Karpas-422 (cell line): Measurements from ENCODE around the gene CES3. TPM values are rescaled to one million over a fixed set of nuclear protein-coding genes. Genes with fewer than 3 reads are reported as not detected.
"Not testable (repeated sequence)": the region's sequence is repeated elsewhere in the genome, so short reads cannot be mapped to it uniquely, and the experiment has no call there.

Experiments
- DNase-seq: peaks from one replicate; pipeline ENCODE4 v3.0.0-alpha.2; 2015
- H2AFZ ChIP-seq: fragments of 200-600 bp; sonication (generic); 2 replicates; pipeline ENCODE4 v1.6.1; 2014; ENCODE audit warnings: antibody characterized with exemption, low read length, mixed read lengths
- H3K27ac ChIP-seq: fragments of 200-600 bp; sonication (generic); 2 replicates; pipeline ENCODE4 v1.5.1; 2014; ENCODE audit warnings: mild to moderate bottlenecking, low read length, moderate library complexity
- H3K27me3 ChIP-seq: fragments of 200-600 bp; sonication (generic); 2 replicates; pipeline ENCODE4 v1.6.1; 2014; ENCODE audit warnings: low read length, mixed read lengths
- H3K36me3 ChIP-seq: fragments of 200-600 bp; sonication (generic); 2 replicates; pipeline ENCODE4 v1.6.1; 2014; ENCODE audit warnings: low read length, mixed read lengths; ENCODE audit not compliant: insufficient read depth
- H3K4me1 ChIP-seq: fragments of 200-600 bp; sonication (generic); 2 replicates; pipeline ENCODE4 v1.6.1; 2014; ENCODE audit warnings: mild to moderate bottlenecking, low read length, mixed read lengths
- H3K4me2 ChIP-seq: fragments of 200-600 bp; sonication (generic); 2 replicates; pipeline ENCODE4 v1.6.1; 2014; ENCODE audit warnings: low read length, low read depth, mild to moderate bottlenecking; ENCODE audit not compliant: poor library complexity, severe bottlenecking
- H3K4me3 ChIP-seq: fragments of 200-600 bp; sonication (generic); 2 replicates; pipeline ENCODE4 v1.5.1; 2014; ENCODE audit warnings: mild to moderate bottlenecking, antibody characterized with exemption, low read length, mixed read lengths
- H3K79me2 ChIP-seq: fragments of 200-600 bp; sonication (generic); 2 replicates; pipeline ENCODE4 v1.6.1; 2014; ENCODE audit warnings: mild to moderate bottlenecking, low read length, mixed read lengths
- H3K9ac ChIP-seq: fragments of 200-600 bp; sonication (generic); 2 replicates; pipeline ENCODE4 v1.6.0; 2014; ENCODE audit warnings: low read length
- H3K9me2 ChIP-seq: fragments of 200-600 bp; sonication (generic), shearing (Covaris generic); replicated peaks from 2 replicates; pipeline ENCODE4 v1.6.0; 2014; ENCODE audit warnings: mild to moderate bottlenecking, low read length, moderate library complexity; ENCODE audit not compliant: insufficient read depth
- H3K9me3 ChIP-seq: fragments of 300-700, 200-600 bp; sonication (generic); 2 replicates; pipeline ENCODE4 v1.6.1; 2014; ENCODE audit warnings: low read length, mixed read lengths
- H4K20me1 ChIP-seq: fragments of 200-600 bp; sonication (generic); 2 replicates; pipeline ENCODE4 v1.6.1; 2014; ENCODE audit warnings: mild to moderate bottlenecking, antibody characterized with exemption, low read length, low read depth; ENCODE audit not compliant: insufficient read depth
- total RNA-seq: library from RNA; depleted of rRNA; stranded (reverse); fragments of >200 nt; shearing (Covaris generic); gene quantifications from 2 replicates; pipeline ENCODE4 v1.2.3, GENCODE V29; 2014; ENCODE audit warnings: low replicate concordance

Gene CES3
- total RNA-seq, 1 experiment from 2014 or later: 20.9 TPM

GRCh38 chr16:66930189-66930588, 30.9 kb upstream of the CES3 start:
- 0 out of 2 replicates have a peak, but pooled peaks cover 9% of the 10 kb centered on the region for H3K36me3 ChIP-seq
- peak; percentile 39 for DNase-seq
- H3K9me2 ChIP-seq: no peaks in the 10 kb centered on the region
- H3K4me1 ChIP-seq: peaks cover 25% of the 10 kb centered on the region
- H3K9me3 ChIP-seq: no peaks in the 10 kb centered on the region
- H3K27me3 ChIP-seq: no peaks in the 10 kb centered on the region
- H3K27ac ChIP-seq: no peak overlapping the region
- H3K4me3 ChIP-seq: no peak overlapping the region
- peaks cover 12% of the 10 kb centered on the region; the same call in 1 of the 2 replicates for H4K20me1 ChIP-seq
- no peak overlapping the region for H3K4me2 ChIP-seq
- no peak overlapping the region for H2AFZ ChIP-seq
- H3K79me2 ChIP-seq: peaks cover 28% of the 10 kb centered on the region
- no peak overlapping the region for H3K9ac ChIP-seq

- no peak overlapping the region for H3K4me2 ChIP-seq
- no peak overlapping the region for H2AFZ ChIP-seq
- H3K27me3 ChIP-seq: no peaks in the 10 kb centered on the region
- no peak for DNase-seq
- H3K9ac ChIP-seq: no peak overlapping the region
- no peaks in the 10 kb centered on the region for H3K9me3 ChIP-seq
- peaks cover 33% of the 10 kb centered on the region for H3K4me1 ChIP-seq
- no peak overlapping the region for H3K4me3 ChIP-seq
- no peaks in the 10 kb centered on the region for H3K9me2 ChIP-seq
- H4K20me1 ChIP-seq: peaks cover 12% of the 10 kb centered on the region; the same call in 1 of the 2 replicates
- H3K36me3 ChIP-seq: 0 out of 2 replicates have a peak, but pooled peaks cover 9% of the 10 kb centered on the region
- no peak overlapping the region for H3K27ac ChIP-seq
- peaks cover 42% of the 10 kb centered on the region for H3K79me2 ChIP-seq
These were observed 29.4 kb upstream of the CES3 start for GRCh38 chr16:66931665-66932064.

- H3K4me2 ChIP-seq: no peak overlapping the region
- H3K4me1 ChIP-seq: peaks cover 29% of the 10 kb centered on the region
- no peaks in the 10 kb centered on the region for H3K27me3 ChIP-seq
- no peak overlapping the region for H3K27ac ChIP-seq
- H3K9me3 ChIP-seq: no peaks in the 10 kb centered on the region
- H2AFZ ChIP-seq: no peak overlapping the region
- H3K9me2 ChIP-seq: no peaks in the 10 kb centered on the region
- no peak for DNase-seq
- H3K36me3 ChIP-seq: 0 out of 2 replicates have a peak, but pooled peaks cover 9% of the 10 kb centered on the region
- no peak overlapping the region for H3K9ac ChIP-seq
- H3K79me2 ChIP-seq: peaks cover 42% of the 10 kb centered on the region
- peaks cover 12% of the 10 kb centered on the region; the same call in 1 of the 2 replicates for H4K20me1 ChIP-seq
- H3K4me3 ChIP-seq: no peak overlapping the region
These were observed 29.0 kb upstream of the CES3 start for GRCh38 chr16:66932076-66932475.

- no peaks in the 10 kb centered on the region for H3K27me3 ChIP-seq
- peaks cover 25% of the 10 kb centered on the region for H3K4me1 ChIP-seq
- H3K4me3 ChIP-seq: peak overlapping the region; percentile 100
- no peak for DNase-seq
- peak overlapping the region; percentile 42; the same call in 1 of the 2 replicates for H3K27ac ChIP-seq
- H3K79me2 ChIP-seq: peaks cover 42% of the 10 kb centered on the region
- 0 out of 2 replicates have a peak overlapping the region, but pooled peaks have one; percentile 57 for H2AFZ ChIP-seq
- peak overlapping the region; percentile 96 for H3K4me2 ChIP-seq
- no peaks in the 10 kb centered on the region for H3K9me2 ChIP-seq
- peak overlapping the region; percentile 93 for H3K9ac ChIP-seq
- 0 out of 2 replicates have a peak, but pooled peaks cover 9% of the 10 kb centered on the region for H3K36me3 ChIP-seq
- H4K20me1 ChIP-seq: peaks cover 12% of the 10 kb centered on the region; the same call in 1 of the 2 replicates
- no peaks in the 10 kb centered on the region for H3K9me3 ChIP-seq
These were observed 27.3 kb upstream of the CES3 start for GRCh38 chr16:66933776-66934137.

GRCh38 chr16:66934138-66934838, 26.8 kb upstream of the CES3 start, which contains the start of gene CIAO2B:
Gene CIAO2B, minus strand, starts transcription at chr16:66934402. Its CDS starts 38 bp downstream, at chr16:66934364.
- Histone ChIP-seq H3K9ac (peak within 1 kb of the TSS; percentile 93), H3K9me2 (no peaks in the 10 kb centered on the region), H3K4me1 (peaks cover 25% of the 10 kb centered on the region), H3K36me3 (0 out of 2 replicates have a peak, but pooled peaks cover 12% of the 10 kb centered on the region), H3K9me3 (no peaks in the 10 kb centered on the region), H3K4me2 (peak within 1 kb of the TSS; percentile 96), H3K27ac (peak within 1 kb of the TSS; percentile 48; the same call in 1 of the 2 replicates), H3K27me3 (no peaks in the 10 kb centered on the region), H3K4me3 (peak within 1 kb of the TSS; percentile 100), H3K79me2 (peaks cover 42% of the 10 kb centered on the region), H4K20me1 (peaks cover 12% of the 10 kb centered on the region; the same call in 1 of the 2 replicates), H2AFZ (0 out of 2 replicates have a peak within 1 kb of the TSS, but pooled peaks have one; percentile 57)
- peak; percentile 96 for DNase-seq

GRCh38 chr16:66934839-66935313, 26.2 kb upstream of the CES3 start:
- 0 out of 2 replicates have a peak overlapping the region, but pooled peaks have one; percentile 25 for H2AFZ ChIP-seq
- not testable (repeated sequence) for H3K9me2 ChIP-seq, H3K27me3 ChIP-seq, H3K9me3 ChIP-seq, DNase-seq
- H3K36me3 ChIP-seq: 0 out of 2 replicates have a peak, but pooled peaks cover 12% of the 10 kb centered on the region
- H3K27ac ChIP-seq: peak overlapping the region; percentile 48; the same call in 1 of the 2 replicates
- H3K4me2 ChIP-seq: peak overlapping the region; percentile 96
- H3K4me1 ChIP-seq: peaks cover 25% of the 10 kb centered on the region
- H3K4me3 ChIP-seq: peak overlapping the region; percentile 100
- peaks cover 12% of the 10 kb centered on the region; the same call in 1 of the 2 replicates for H4K20me1 ChIP-seq
- peaks cover 42% of the 10 kb centered on the region for H3K79me2 ChIP-seq
- peak overlapping the region; percentile 93 for H3K9ac ChIP-seq

GRCh38 chr16:66935314-66936011, 25.6 kb upstream of the CES3 start, which contains the start of gene CES2:
Gene CES2, plus strand, starts transcription at chr16:66935516. Its CDS starts 120 bp downstream, at chr16:66935636.
- Histone ChIP-seq H3K27ac (peak within 1 kb of the TSS; percentile 48; the same call in 1 of the 2 replicates), H3K9me2 (no peaks in the 10 kb centered on the region), H3K4me3 (peak within 1 kb of the TSS; percentile 100), H4K20me1 (peaks cover 12% of the 10 kb centered on the region; the same call in 1 of the 2 replicates), H3K4me1 (peaks cover 25% of the 10 kb centered on the region), H3K36me3 (0 out of 2 replicates have a peak, but pooled peaks cover 12% of the 10 kb centered on the region), H3K79me2 (peaks cover 42% of the 10 kb centered on the region), H3K27me3 (no peaks in the 10 kb centered on the region), H3K4me2 (peak within 1 kb of the TSS; percentile 96), H3K9me3 (no peaks in the 10 kb centered on the region), H3K9ac (peak within 1 kb of the TSS; percentile 93), H2AFZ (0 out of 2 replicates have a peak within 1 kb of the TSS, but pooled peaks have one; percentile 25)
- no peak for DNase-seq
